COLO668 (cell line): ENCODE data around the gene SERGEF.

Experiments
- DNase-seq: peaks from one replicate; lab custom pipeline; 2025; ENCODE audit not compliant: unreplicated experiment; lab: John Stamatoyannopoulos, UW

Gene SERGEF

DNA sequence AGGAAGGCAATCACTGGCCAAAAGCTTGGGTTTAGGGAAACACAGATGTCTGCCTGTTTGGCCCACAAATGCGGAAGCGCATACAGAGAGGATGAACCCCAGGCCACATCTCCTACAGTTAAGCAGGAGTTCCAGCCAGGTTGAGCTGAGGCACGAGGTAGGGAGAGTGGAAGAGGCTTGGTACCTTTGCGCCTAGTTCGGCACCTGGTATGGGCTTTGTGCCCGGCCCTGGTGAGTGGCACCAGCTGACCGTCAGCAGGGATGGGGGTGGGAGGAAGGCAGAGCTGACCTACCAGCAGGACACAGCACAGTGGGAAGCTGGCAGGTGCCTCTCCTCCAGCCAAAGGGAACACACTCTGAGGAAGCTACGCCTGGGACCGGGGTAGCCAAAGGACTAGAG is 220.7 kb downstream of the SERGEF start:
- DNase-seq = no peak

DNA sequence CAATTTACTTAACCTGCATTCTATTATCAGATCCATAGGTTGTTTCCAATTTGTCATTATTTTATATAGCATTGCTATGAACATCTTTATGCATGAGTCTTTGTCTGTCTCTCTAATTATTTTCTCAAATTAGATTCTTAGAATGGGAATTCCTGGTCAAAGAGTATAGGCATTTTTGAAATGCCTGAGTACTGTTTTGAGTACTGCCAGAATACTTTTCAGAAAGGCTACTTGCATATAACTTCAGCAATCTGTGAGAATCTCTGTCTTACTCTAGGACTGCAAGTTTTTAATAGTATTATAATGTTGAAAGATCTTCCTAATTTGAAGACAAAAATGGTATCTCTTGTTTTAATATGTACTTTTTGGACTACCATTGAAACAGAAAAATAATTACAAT is 221.7 kb downstream of the SERGEF start:
- no peak for DNase-seq

DNA sequence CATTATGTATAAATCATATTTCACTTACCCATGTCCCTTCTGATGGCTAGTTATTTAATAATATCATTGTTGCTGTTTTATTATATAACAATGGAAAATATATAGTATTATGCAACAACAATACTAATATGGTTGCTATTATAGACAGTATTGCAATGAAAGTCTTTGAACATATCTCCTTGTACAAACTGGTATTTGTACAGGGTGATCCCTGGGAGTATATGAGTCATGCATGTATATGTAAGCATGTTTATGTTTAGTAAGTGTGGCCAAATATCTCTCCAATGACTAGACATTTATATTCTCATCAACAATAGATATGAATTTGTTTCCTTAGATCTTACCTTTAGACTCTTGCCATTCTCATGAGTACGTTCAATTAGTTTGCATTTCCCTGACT is 222.4 kb downstream of the SERGEF start:
- no peak for DNase-seq

DNA sequence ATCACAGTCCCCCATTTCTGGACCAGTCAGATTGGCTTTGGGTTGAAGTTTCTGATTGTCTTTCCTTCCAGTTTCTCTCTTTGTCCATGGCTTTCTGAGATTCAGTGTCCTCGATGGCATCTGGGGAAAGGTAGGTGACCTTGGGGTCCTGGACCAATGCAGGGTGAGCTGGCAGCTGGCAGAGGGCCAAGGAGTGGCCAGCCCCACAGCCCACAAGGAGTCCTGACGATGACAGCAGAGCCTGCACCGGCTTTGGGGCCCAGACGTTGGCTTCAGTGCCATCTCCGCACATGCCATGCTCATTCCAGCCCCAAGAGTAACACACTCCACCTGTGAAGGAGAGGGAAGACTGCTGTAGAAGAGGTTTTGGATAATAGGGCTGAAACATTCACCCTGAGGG is 224.8 kb downstream of the SERGEF start:
- no peak for DNase-seq

DNA sequence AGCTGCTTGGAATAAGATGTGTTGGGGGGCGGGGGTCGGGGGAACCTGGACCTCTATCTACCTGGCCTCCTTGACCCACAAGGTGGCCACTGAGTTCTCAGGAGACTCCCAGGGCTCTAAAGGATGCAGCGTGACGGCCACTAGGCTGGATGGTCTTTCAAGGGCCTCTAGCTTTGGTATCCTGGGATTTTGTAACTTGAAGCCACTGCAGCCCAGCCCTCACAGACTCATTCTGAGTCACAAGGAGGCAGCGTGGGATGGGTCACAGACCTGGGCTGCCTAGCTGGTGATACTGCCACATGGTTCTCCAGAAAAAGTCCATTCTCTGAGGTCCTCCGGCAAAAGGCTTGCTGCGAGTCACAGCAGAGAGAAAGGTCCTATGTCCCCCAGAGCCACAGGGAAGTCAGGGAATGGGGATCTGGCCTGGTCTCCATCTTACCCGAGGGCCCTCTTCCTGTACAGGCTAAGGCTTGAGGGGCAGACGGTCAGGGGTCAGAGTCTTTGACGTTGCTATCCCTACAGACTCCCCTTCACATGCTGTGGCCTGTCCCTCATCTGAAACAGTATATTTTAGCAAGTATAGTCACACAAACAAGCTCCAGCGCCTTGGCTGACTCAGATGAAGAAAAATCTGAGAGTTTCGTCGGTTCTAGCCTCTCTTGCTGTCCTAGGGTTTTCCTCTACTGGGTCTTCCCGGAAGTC is 225.9 kb downstream of the SERGEF start:
- DNase-seq = no peak

DNA sequence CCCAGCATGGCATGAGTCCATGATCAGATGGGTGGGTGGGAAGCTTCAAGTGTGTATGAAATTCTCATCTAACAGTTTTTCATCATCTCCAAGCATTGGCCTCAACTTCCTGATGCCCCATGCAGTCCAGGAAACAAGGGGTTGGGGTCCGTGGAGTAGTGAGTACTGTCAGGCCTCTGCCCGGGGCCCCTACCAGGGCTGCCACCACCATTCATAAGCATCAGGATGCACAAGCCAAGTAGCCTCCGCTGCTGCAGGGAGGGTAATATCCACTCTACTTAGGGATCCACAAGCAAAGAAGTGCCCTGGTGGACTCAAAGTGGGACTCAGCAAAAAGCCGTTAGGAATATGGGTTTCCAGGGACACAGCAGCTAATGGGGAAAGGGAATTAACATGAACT is 229.0 kb downstream of the SERGEF start:
- no peak for DNase-seq

DNA sequence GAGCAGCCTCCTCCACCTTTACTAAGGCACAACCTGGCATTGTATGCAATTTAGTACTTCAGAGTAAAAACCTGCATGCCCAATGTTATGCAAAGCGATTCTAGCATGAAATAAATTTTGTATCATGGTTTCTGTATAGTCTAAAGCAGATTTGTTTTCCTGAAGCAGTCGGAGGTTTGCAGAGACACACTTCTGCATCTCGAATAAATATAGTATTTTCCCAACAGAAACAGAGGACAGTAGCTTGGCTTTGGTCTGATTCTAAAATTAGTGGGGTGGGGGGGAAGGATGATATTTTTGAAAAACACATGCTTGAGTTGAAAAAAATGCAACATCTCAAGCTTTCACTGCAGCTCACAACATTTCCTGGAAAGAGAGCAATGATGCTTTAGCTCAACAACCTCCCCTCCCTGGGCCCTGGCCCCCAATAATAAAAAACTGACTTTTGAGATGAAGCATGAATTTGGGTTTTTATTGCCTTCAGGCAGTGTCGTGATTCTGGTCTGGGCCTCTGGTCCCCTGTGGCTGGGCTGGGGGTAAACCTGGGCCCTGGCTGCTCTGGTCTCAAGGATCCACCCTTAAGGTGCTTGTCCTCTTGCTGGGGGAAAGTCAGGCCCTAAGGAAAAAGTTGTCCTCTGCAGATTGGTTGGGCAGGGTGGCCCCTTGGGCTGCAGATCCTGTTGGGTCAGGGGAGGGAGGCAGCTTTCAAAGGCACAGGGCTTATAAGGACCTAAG is 230.1 kb downstream of the SERGEF start:
- no peak for DNase-seq

DNA sequence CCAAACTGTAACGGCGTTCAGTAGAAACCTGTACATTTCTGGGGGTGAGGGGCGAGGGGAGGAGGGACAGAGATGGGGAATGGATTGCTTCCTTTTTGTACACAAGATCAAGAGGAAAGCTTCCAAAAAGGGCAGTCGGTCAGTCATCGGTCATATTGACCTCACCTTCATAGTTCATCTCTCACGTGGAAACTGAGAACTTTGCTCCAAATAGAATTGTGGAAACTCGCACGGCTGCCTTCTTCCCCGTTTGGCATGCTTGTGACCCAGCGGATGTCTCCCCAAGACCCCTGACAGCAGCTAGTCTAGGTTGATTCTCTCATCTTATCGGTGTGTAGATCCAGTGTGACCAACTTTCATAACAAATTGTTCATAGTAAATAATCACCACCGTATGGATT is 230.7 kb downstream of the SERGEF start:
- DNase-seq = no peak

DNA sequence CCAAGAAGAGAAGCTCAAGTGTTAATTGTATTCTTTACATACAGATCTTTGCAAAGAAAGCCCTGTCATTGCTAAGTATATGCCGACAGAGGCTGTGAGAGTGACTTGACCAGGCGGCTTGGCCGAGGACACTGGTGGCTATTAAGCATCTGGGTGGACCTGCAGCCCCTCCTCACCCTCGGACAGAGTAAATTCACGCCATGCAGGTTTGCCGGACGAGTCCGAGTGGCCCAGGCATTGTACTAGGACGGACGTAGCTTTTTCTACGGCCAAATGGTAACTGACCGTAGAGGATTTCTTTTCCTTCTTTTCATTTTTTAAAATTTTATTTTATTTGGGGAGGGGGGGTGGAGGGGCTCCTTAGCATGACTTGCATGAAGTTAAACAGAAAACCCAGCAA is 231.2 kb downstream of the SERGEF start:
- no peak for DNase-seq

DNA sequence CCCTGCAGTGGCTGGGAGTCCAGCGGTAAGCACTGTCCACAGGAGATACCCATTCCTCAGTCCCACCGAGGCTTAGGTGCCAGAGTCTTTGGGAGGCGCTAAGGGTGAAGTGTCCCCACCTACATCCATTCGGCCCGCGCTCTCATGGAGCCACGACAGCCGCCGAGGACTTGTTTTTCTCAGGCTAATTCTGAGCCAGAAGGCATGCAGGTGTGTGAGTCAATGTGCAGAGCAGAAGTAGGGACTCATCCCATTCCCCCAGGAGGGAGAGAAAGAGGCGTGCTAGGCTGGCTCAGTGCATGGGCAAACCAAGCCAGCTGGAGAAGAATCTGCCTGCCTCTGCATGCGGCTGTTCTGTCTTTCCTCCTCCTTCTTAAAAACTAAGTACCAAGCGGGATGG is 231.6 kb downstream of the SERGEF start:
- no peak for DNase-seq

DNA sequence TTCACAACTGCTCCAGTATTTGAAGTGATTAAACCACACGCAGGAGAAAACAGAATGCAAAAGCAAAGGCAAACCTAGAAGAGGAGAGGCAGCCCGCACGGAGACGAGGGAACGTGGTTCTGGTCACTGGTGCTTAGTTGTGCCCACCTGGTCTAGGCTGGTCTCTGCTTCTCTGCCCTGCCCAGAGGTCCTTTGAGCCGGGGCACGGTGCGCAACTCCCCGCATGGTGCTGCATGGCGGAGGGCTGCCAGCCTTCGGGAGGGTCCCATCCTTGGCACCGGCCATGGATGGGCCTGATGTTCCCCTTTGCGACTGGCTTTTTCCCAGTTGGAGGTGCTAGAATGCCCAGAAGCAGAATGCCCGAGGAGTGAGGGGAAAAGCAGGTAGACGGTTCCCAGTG is 232.2 kb downstream of the SERGEF start:
- DNase-seq = no peak

DNA sequence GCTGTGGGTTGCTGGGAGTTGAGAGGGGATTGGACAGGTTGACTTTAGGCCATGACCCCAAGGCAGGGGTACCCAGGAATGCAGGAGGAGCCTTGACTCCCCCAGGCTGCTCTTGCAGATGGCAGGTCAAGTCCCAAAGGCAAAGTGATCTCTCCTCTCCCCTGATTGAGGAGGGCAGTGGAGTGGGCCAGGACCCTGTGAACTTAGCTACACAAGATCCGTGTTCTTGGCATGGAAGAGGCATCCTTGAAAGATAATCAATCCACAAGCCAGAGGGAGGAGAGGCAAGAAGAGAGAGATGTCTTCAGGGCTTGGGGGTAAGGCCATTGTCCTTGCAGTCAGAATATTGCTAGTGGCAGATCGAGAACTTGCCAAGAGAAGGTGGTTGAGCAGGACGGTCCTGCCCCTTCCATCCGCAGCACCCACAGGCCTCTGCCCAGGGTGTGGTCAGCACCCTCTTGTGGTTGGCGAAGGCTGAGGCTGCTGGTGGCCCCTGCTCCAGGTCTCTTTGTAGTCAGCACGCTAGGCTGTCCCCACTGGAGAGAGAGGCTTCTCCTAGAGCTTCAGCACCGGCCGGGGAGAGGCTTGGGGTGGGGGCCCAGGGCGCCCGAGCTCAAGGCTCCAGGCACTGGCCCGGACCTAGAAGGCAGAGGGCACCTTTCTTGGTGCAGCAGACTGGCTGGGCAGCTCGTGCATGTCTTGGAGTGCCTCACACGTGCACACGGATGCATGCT is 232.8 kb downstream of the SERGEF start:
- no peak for DNase-seq

DNA sequence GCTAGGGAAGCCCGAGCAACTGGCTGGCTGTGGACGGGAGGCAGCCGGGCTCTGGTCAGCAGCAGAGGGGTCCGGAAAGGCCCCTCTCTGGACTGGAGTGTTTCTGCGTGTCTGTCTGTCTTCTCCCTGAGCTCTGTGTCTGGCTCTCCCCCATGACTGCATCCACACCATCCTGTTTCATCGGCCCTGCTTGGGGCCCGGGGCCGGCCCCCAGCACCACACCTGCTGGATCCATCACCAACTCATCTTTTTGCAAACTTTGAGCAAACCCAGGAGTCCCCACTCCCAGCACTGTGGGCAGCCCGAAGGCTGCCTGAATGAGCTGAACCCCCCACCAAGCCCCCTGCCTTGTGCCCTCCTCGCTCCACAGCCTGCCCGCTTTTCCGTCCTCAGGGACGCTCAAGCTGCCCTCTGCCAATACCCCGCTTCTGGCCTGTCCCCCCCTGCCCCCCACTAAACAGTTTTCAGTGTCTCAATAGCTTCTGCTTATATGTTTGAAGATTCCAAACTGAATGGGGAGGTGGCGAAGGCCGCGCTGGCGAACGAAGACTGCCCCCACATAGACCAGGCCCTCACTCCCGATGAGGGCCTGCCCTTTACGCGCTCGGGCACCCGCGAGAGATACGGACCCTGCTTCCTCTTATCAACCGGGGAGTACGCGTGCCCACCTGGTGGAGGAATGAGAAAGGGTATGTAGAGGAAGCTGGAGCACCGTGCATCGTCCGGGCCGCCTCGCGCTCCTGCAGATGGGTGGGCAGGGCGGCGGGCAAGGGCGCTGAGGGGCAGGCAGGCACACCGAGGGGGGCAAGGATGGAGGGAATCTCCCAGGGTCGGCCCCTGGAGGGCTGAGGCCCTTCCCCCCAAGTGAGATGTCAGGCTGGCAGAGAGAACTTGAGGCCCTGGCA is 233.6 kb downstream of the SERGEF start:
- DNase-seq = no peak

DNA sequence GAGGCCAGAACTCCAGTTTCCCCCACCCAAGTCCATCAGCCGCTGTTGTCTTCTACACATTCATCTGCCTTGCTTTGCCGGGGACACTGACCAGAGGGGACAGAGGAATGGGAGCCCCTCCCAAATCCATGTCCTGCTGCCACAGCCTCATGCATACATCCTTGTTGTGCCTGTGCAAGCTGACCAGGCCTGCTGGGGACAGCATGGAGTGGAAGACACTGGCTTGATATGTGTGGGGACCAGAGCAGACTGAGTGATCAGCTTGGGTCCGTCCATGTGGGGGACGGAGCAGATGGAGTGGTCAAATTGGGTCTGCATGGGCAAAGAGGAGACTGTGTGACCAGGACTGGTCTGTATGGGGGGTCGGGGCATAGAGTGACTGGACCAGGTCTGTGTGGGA is 234.5 kb downstream of the SERGEF start:
- DNase-seq = no peak

DNA sequence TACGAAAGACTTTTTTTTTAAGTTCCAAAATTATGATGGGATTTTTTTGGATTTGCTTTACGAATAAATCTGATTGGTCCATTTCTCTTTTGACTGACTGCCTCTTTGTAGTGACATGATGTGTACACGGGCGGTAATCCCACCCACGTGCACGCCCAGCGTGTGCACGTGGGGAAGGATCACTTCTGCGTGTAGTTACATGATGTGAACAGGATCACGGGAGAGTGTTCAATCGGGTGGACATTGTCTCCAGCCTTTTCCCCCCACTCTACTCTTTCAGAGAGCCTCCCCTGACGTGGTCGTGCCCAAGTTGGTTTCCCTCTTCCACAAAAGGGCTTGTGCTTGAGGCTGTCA is 235.1 kb downstream of the SERGEF start:
- no peak for DNase-seq

DNA sequence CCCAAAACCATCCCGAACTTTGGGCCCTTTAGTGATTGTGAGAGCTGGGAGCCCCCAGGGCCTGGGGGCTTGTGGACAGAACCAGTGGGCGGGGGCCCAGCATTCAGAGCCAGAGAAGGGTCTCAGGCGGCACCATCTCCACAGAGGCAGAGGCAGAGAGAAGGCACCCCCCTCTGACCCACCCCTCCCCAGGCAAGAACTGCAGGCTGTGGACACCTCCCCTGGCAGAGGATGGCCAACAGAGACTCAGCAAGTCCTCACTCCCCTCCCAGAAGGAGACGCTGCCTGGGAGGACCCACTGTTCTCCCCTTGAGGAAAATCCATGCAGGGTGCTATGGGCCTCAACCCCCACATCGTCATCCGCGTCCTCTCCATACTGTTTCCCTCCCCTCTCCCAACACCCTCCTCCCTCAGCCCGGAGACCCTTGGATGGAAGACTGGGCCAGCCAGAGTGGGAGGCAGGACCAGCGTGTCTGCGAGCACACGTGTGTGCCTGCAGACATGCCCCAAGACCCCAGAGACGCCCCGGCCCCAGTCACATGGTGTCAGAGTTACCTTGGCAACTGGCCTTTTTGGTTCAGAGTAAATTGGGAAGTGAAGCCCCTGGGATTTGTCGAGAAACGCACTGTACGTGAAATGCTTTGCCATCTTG is 235.6 kb downstream of the SERGEF start:
- DNase-seq = no peak

DNA sequence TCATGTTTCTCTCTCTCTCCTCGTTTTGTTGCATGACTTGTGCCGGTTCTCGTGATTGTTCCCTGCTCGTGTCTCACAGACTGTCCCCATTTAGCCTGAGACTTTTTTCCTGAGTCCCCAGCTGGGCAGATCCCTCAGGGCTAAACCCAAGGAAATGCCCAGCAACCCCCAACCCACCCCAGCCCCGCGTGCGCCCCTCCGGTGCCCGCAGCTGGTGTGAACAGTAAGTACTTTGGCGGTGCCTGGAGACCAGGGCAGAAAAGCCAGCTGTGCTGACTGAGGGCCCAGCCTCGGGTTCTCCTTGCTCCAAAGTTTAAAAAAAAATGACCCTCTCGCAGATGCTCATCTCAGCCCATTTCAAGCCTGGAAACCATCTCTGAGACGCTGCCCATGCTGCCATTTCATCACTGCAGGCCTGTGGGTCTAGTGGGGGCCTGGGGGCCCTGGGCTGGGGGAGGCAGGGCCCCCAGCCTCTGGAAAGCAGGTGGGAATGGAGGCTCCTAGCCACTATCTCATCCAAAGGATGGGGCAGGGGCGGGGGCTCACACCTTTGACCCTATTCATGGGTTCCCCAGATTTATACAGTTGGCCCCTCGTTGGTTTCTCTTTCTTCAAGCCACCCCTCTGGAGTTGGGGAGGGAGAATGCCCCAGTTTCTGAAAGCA is 236.5 kb downstream of the SERGEF start:
- no peak for DNase-seq

DNA sequence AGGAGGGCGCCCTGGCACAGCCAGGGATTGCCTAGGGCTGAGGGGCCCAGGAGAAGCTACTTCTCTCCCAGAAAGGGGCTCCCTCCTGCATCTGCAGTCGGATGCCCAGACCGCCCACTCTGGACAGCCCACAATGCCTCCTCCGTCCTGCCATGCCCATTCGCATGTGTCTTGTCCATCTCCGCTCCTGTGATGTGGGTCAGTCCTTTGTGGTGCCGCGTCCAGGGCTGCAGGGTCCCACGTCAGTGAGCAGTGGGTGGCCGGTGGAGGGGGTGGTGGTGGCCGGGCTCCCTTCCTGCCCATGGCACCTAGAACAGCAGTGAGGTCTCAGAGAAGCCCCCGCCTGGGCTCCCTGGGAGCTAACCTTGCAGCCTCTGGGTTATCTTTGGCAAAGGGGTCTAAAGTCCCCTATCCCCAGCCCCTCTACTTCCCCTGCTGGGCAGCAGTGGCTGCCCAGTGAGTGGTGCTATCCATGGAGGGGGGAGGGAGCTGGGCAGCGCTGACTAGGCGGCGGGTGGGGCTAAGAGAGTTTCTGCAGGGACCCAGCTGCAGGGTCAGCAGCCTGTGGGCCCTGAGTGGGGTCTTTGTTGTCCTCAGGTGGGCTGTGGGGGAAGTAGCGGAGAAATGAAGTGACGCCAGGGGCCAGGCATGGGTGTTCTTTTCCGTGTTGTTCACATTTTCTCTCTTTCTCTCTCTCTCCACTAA is 237.2 kb downstream of the SERGEF start:
- DNase-seq = no peak

DNA sequence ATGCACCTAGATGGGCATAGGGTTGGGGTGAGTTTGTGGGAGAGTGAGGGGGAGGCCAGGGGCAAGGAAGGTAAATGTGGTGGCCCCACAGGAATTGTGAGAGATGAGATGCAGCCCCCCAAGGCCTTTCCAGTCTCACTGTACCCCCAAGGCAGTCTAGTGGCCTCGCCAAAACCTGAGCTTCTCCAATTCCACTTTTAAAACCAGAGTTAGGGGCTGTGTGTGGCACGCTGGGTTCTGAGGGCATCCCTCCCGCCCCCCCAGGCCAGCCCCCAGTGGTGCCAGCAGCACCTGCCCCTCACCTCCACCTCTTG is 237.9 kb downstream of the SERGEF start:
- DNase-seq = no peak
